Uterus (tissue), 2 donors: ENCODE data around the gene PRR33.

Source experiments
- POLR2A ChIP-seq, 2 donors: fragments of 450-650 bp; IDR thresholded peaks; one replicate each; pipeline ENCODE4 v1.6.1; 2016; ENCODE audit warnings: antibody characterized with exemption in 2 of 2, mild to moderate bottlenecking in 1 of 2, moderate library complexity in 1 of 2
- TF ChIP-seq, protein P1 (sequence below), 4 experiments: fragments of 200-600 bp in 2 of 4; fragments of 450-650 bp in 2 of 4; sonication (generic) in 2 of 4; IDR thresholded peaks; one replicate each; pipeline ENCODE4 v1.5.1; 2016 to 2019; ENCODE audit warnings: antibody characterized with exemption in 4 of 4, mild to moderate bottlenecking in 2 of 4, moderate library complexity in 1 of 4

DNA sequence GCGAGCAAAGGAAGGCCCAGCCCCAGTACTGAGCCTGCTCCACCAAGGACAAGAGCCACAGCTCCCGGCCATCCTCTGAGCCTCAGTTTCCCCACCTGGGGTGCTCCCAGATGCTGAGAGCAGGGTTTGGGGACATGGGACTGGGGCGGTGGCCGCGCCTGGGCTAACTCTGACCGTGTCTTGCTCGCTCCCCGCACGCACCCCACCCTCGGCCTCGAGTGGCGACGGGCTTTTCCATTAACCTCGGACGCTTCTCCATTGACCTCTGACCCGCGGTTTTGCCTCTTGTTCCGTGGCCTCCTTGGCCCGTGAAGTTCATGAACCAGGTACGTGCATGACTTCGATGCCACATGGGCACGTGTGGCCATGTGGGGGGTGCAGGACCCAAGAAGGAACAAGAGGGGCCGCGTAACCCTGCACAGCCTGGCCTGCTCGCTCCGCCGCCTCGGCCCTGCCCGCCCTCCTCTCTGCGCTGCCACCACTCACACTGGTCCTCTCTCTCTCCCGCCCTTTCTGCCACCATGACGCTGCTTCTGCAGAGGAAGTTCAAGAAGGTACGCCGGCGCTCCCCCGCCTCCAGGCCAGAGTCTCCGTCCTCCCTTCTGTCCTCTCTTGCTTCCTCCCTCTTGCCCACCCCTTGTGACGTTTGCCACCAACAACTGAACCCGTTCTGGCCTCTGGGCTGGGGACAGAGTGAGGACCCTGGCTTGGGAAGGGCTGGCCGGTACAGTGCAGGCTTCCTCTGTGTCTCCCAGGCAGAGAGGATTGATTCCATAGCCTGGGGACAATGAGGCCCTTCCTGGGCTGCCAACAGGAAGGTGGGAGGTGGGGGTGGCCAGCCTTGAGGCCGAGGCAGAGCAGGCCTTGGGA is 34.7 kb upstream of the PRR33 start:
- TF ChIP-seq, protein P1, sequence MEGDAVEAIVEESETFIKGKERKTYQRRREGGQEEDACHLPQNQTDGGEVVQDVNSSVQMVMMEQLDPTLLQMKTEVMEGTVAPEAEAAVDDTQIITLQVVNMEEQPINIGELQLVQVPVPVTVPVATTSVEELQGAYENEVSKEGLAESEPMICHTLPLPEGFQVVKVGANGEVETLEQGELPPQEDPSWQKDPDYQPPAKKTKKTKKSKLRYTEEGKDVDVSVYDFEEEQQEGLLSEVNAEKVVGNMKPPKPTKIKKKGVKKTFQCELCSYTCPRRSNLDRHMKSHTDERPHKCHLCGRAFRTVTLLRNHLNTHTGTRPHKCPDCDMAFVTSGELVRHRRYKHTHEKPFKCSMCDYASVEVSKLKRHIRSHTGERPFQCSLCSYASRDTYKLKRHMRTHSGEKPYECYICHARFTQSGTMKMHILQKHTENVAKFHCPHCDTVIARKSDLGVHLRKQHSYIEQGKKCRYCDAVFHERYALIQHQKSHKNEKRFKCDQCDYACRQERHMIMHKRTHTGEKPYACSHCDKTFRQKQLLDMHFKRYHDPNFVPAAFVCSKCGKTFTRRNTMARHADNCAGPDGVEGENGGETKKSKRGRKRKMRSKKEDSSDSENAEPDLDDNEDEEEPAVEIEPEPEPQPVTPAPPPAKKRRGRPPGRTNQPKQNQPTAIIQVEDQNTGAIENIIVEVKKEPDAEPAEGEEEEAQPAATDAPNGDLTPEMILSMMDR (IDR thresholded peaks at IDR 0.05), result no peak
- no peak for TF ChIP-seq POLR2A (IDR thresholded peaks at IDR 0.05)
